ENCODE data around the gene CLSTN3. TPM values are rescaled to one million over a fixed set of nuclear protein-coding genes. Genes with fewer than 3 reads are reported as not detected.

The CLSTN3 gene
- total RNA-seq, 1 donor from 2014 or later: 132 TPM

GRCh38 chr12:7150356-7150755 is 20.2 kb downstream of the CLSTN3 start:
- Histone ChIP-seq H3K27ac (no peak overlapping the region), H3K9me3 (no peaks in the 10 kb centered on the region), H3K27me3 (no peaks in the 10 kb centered on the region), H3K4me3 (no peak overlapping the region), H3K4me1 (no peaks in the 10 kb centered on the region), H3K36me3 (peaks cover 31 to 77% of the 10 kb centered on the region in 2 donors)
- intact Hi-C loops (cut with DNase I): no loop called here
- DNase-seq (ENCODE audit: low spot score in 2 of 2): no peak
- TF ChIP-seq, protein P1, sequence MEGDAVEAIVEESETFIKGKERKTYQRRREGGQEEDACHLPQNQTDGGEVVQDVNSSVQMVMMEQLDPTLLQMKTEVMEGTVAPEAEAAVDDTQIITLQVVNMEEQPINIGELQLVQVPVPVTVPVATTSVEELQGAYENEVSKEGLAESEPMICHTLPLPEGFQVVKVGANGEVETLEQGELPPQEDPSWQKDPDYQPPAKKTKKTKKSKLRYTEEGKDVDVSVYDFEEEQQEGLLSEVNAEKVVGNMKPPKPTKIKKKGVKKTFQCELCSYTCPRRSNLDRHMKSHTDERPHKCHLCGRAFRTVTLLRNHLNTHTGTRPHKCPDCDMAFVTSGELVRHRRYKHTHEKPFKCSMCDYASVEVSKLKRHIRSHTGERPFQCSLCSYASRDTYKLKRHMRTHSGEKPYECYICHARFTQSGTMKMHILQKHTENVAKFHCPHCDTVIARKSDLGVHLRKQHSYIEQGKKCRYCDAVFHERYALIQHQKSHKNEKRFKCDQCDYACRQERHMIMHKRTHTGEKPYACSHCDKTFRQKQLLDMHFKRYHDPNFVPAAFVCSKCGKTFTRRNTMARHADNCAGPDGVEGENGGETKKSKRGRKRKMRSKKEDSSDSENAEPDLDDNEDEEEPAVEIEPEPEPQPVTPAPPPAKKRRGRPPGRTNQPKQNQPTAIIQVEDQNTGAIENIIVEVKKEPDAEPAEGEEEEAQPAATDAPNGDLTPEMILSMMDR (IDR thresholded peaks at IDR 0.05): no peak

GRCh38 chr12:7150841-7151240 is 20.7 kb downstream of the CLSTN3 start:
- no peak for DNase-seq (ENCODE audit: low spot score in 2 of 2)
- TF ChIP-seq, protein P1 (IDR thresholded peaks at IDR 0.05): no peak
- Histone ChIP-seq H3K4me3 (no peak overlapping the region), H3K36me3 (peaks cover 31 to 74% of the 10 kb centered on the region in 2 donors), H3K27ac (no peak overlapping the region), H3K9me3 (no peaks in the 10 kb centered on the region), H3K4me1 (no peaks in the 10 kb centered on the region), H3K27me3 (no peaks in the 10 kb centered on the region)
- intact Hi-C loops (cut with DNase I): no loop called here

- intact Hi-C loops (cut with DNase I): no loop called here
- Histone ChIP-seq H3K27me3 (no peaks in the 10 kb centered on the region), H3K9me3 (no peaks in the 10 kb centered on the region), H3K27ac (no peak overlapping the region), H3K4me3 (no peak overlapping the region), H3K4me1 (no peaks in the 10 kb centered on the region), H3K36me3 (peaks cover 28 to 67% of the 10 kb centered on the region in 2 donors)
- DNase-seq (ENCODE audit: low spot score in 2 of 2): no peak
- TF ChIP-seq, protein P1 (IDR thresholded peaks at IDR 0.05): no peak
Measured at GRCh38 chr12:7151532-7151931, 21.4 kb downstream of the CLSTN3 start.

DNA sequence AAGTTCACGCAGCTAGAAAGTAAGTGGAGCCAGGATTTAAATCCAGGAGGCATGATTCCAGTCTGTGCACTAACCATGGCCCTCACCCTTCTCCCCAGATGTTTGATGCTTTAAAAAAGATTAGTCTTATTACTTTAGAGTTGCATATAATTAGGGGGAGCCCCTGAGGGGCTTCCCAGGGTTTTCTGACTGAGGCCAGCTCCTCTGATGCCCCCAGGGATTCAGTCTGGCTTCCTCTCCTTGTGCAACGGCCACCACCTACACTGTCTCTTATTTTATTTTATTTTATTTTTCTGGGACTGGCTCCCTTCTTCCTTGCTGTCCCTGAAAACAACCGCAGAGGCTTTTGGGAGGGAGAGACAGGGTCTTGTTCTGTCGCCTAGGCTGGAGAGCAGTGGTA is 22.6 kb downstream of the CLSTN3 start:
- intact Hi-C loops (cut with DNase I): no loop called here
- Histone ChIP-seq H3K27ac (no peak overlapping the region), H3K4me1 (no peaks in the 10 kb centered on the region), H3K27me3 (no peaks in the 10 kb centered on the region), H3K9me3 (no peaks in the 10 kb centered on the region), H3K4me3 (no peak overlapping the region), H3K36me3 (peaks cover 35 to 72% of the 10 kb centered on the region in 2 donors)
- no peak for DNase-seq (ENCODE audit: low spot score in 2 of 2)
- TF ChIP-seq, protein P1 (IDR thresholded peaks at IDR 0.05): no peak

- intact Hi-C loops (cut with DNase I): no loop called here
- Histone ChIP-seq H3K36me3 (peaks cover 34 to 64% of the 10 kb centered on the region in 2 donors), H3K9me3 (no peaks in the 10 kb centered on the region), H3K27ac (no peak overlapping the region), H3K27me3 (no peaks in the 10 kb centered on the region), H3K4me3 (no peak overlapping the region), H3K4me1 (no peaks in the 10 kb centered on the region)
- DNase-seq (ENCODE audit: low spot score in 2 of 2): no peak
- TF ChIP-seq, protein P1 (IDR thresholded peaks at IDR 0.05): no peak
Measured at GRCh38 chr12:7154042-7154441, 23.9 kb downstream of the CLSTN3 start.

DNA sequence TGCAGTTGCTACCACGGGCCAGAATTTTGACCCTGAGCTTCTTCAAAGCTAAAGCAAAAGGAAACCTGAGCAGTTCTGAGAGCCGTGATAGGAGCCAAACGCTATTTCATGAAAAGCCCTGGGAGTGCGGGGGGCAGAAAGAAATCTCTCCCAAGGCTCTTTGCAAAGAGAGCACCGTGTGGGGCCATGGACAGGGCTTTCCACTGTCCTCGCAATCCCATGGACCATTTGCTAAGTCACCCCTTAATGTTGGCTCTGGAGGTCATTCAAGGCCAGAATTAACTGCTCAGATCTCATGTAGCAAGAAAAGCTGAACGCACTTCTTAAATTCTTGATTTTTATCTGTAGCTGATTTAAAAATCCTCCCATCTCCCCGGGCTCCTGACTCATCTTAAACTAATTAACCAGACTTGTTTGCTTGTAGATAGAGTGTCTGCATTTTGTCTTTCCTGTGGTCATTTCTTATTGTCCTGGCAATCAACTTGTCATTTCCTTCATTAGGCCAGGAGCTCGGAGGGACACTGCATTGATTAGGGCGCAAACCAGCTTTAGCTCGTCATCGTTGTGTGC is 24.8 kb downstream of the CLSTN3 start:
- H3K27me3 ChIP-seq: no peaks in the 10 kb centered on the region
- intact Hi-C loops (cut with DNase I): no loop called here
- no peak for DNase-seq (ENCODE audit: low spot score in 2 of 2)
- H3K4me3 ChIP-seq: no peak overlapping the region
- peaks cover 28 to 55% of the 10 kb centered on the region in 2 donors for H3K36me3 ChIP-seq
- no peaks in the 10 kb centered on the region for H3K4me1 ChIP-seq
- TF ChIP-seq, protein P1 (IDR thresholded peaks at IDR 0.05): no peak
- no peaks in the 10 kb centered on the region for H3K9me3 ChIP-seq
- H3K27ac ChIP-seq: no peak overlapping the region

Measured in ascending aorta (tissue), 2 donors.